NT2/D1 (cell line): ENCODE data around the gene MUC2.

ENCODE experiments used
- DNase-seq: peaks from one replicate; pipeline ENCODE4 v3.0.0-alpha.2; 2011; ENCODE audit warnings: low read depth, low spot score
- H3K27me3 ChIP-seq: 2 replicates; pipeline ENCODE4 v1.6.0; 2011; ENCODE audit warnings: mild to moderate bottlenecking; ENCODE audit not compliant: insufficient read length, insufficient read depth
- H3K36me3 ChIP-seq: 2 replicates; pipeline ENCODE4 v1.6.1; 2011; ENCODE audit warnings: mild to moderate bottlenecking, low read length, mixed read lengths; ENCODE audit not compliant: insufficient read depth, insufficient read length
- H3K4me1 ChIP-seq: 2 replicates; pipeline ENCODE4 v1.5.1; 2011; ENCODE audit not compliant: insufficient read depth, insufficient read length
- H3K4me3 ChIP-seq: 2 replicates; pipeline ENCODE4 v1.5.1; 2011; ENCODE audit warnings: low read depth; ENCODE audit not compliant: insufficient read length
- H3K9ac ChIP-seq: 2 replicates; pipeline ENCODE4 v1.6.0; 2011; ENCODE audit warnings: low read depth; ENCODE audit not compliant: insufficient read length
- H3K9me3 ChIP-seq: 2 replicates; pipeline ENCODE4 v1.5.1; 2011; ENCODE audit warnings: mild to moderate bottlenecking, low read length; ENCODE audit not compliant: insufficient read depth
- SUZ12 ChIP-seq: IDR thresholded peaks from 2 replicates; pipeline ENCODE4 v1.6.1; 2011; ENCODE audit not compliant: insufficient read length, insufficient read depth; ENCODE audit errors: extremely low read depth
- YY1 ChIP-seq: IDR thresholded peaks from 2 replicates; pipeline ENCODE4 v1.6.1; 2011; ENCODE audit not compliant: insufficient read length, insufficient read depth
- ZNF274 ChIP-seq: IDR thresholded peaks from 2 replicates; pipeline ENCODE4 v1.6.1; 2011; ENCODE audit warnings: mild to moderate bottlenecking, low read depth, low read length

The MUC2 gene

GRCh38 chr11:1122664-1123002 lies 48.0 kb downstream of the MUC2 start:
- Histone ChIP-seq H3K27me3 (peaks cover 39% of the 10 kb centered on the region), H3K9me3 (no peaks in the 10 kb centered on the region), H3K4me1 (no peaks in the 10 kb centered on the region), H3K36me3 (no peaks in the 10 kb centered on the region), H3K4me3 (no peak overlapping the region), H3K9ac (no peak overlapping the region)
- no peak for TF ChIP-seq YY1
- TF ChIP-seq SUZ12, result no peak
- no peak for TF ChIP-seq ZNF274
- DNase-seq, result no peak

DNA sequence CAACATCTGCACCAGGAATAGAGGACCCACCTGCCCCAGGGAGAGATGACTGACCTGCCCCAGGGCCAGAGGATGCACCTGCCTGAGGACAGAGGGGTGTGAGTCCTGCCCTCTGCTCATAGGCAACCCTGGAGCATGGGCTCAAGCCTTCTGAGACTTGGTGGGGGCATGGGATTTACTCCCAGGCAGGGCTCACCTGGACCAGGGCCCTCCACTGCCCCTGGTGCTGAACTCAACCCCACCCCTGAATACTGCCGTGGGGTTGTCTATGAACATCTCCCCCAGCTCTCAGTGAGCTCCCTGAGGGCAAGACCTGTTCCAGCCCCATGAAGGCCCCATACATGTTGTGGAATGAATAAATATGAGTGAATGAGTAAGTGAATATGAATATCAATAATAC lies 49.3 kb downstream of the MUC2 start:
- Histone ChIP-seq H3K27me3 (peaks cover 39% of the 10 kb centered on the region), H3K9me3 (no peaks in the 10 kb centered on the region), H3K9ac (no peak overlapping the region), H3K4me1 (peaks cover 5% of the 10 kb centered on the region), H3K36me3 (no peaks in the 10 kb centered on the region), H3K4me3 (no peak overlapping the region)
- TF ChIP-seq ZNF274 (no peak), YY1 (no peak), SUZ12 (no peak)
- DNase-seq, result no peak
